Neural progenitor cell (in vitro differentiated cells): Measurements from ENCODE around the gene CSNK1G1. TPM values are rescaled to one million over a fixed set of nuclear protein-coding genes. Genes with fewer than 3 reads are reported as not detected.

Source experiments
- DNase-seq: peaks from one replicate; pipeline ENCODE4 v3.0.0-alpha.2; 2016; ENCODE audit warnings: low spot score
- H2AFZ ChIP-seq: fragments of 200-600 bp; sonication (generic); replicated peaks from 2 replicates; pipeline ENCODE4 v1.6.1; 2016; ENCODE audit warnings: antibody characterized with exemption
- H3F3A ChIP-seq: fragments of 200-600 bp; sonication (generic); 2 replicates; pipeline ENCODE4 v1.6.1; 2016; ENCODE audit warnings: antibody characterized with exemption, low read depth
- H3K27ac ChIP-seq: fragments of 200-600 bp; sonication (generic); 2 replicates; pipeline ENCODE4 v1.5.1; 2016; ENCODE audit warnings: mild to moderate bottlenecking
- H3K27me3 ChIP-seq: fragments of 200-600 bp; sonication (generic); 2 replicates; pipeline ENCODE4 v1.6.1; 2016; ENCODE audit warnings: mild to moderate bottlenecking, moderate library complexity
- H3K36me3 ChIP-seq: fragments of 200-600 bp; sonication (generic); 2 replicates; pipeline ENCODE4 v1.5.1; 2016
- H3K4me1 ChIP-seq: fragments of 200-600 bp; sonication (generic); 2 replicates; pipeline ENCODE4 v1.6.1; 2016; ENCODE audit warnings: mixed run types
- H3K4me2 ChIP-seq: fragments of 200-600 bp; sonication (generic); 2 replicates; pipeline ENCODE4 v1.6.1; 2016
- H3K4me3 ChIP-seq: fragments of 200-600 bp; sonication (generic); 2 replicates; pipeline ENCODE4 v1.5.1; 2016
- H3K79me2 ChIP-seq: fragments of 200-600 bp; sonication (generic); 2 replicates; pipeline ENCODE4 v1.6.1; 2016; ENCODE audit warnings: low read depth
- H3K9ac ChIP-seq: fragments of 200-600 bp; sonication (generic); 2 replicates; pipeline ENCODE4 v1.6.1; 2016
- H3K9me3 ChIP-seq: fragments of 200-600 bp; sonication (generic); 2 replicates; pipeline ENCODE4 v1.5.1; 2016; ENCODE audit warnings: low read depth
- H4K20me1 ChIP-seq: fragments of 200-600 bp; sonication (generic); 2 replicates; pipeline ENCODE4 v1.6.1; 2016; ENCODE audit warnings: low read depth
- H3K27ac Mint-ChIP-seq: 3 replicates; pipeline ENCODE4 v1.8.0; 2021; ENCODE audit warnings: mixed read lengths
- H3K27me3 Mint-ChIP-seq: 2 replicates; pipeline ENCODE4 v1.8.0; 2022; ENCODE audit warnings: low read depth, mild to moderate bottlenecking, inconsistent platforms, moderate library complexity, mixed read lengths; ENCODE audit not compliant: insufficient read depth
- H3K36me3 Mint-ChIP-seq: 3 replicates; pipeline ENCODE4 v1.8.0; 2021; ENCODE audit warnings: mixed read lengths
- H3K4me1 Mint-ChIP-seq: 3 replicates; pipeline ENCODE4 v1.8.0; 2021; ENCODE audit warnings: mixed read lengths
- H3K4me3 Mint-ChIP-seq: 3 replicates; pipeline ENCODE4 v1.8.0; 2021; ENCODE audit warnings: mild to moderate bottlenecking, moderate library complexity, mixed read lengths
- H3K9me3 Mint-ChIP-seq: 3 replicates; pipeline ENCODE4 v1.8.0; 2020; ENCODE audit warnings: mixed read lengths
- CTCF ChIP-seq: fragments of 200-600 bp; sonication (generic); IDR thresholded peaks from 2 replicates; pipeline ENCODE4 v1.5.1; 2017; ENCODE audit warnings: antibody characterized with exemption, mild to moderate bottlenecking
- EZH2 ChIP-seq: fragments of 200-600 bp; sonication (generic); IDR thresholded peaks from 2 replicates; pipeline ENCODE4 v1.6.1; 2017; ENCODE audit warnings: antibody characterized with exemption, mild to moderate bottlenecking, moderate library complexity
- EZH2phosphoT487 ChIP-seq: fragments of 200-600 bp; sonication (generic); IDR thresholded peaks from 2 replicates; pipeline ENCODE4 v1.6.1; 2017; ENCODE audit warnings: antibody characterized with exemption
- total RNA-seq: library from RNA; depleted of rRNA; stranded (reverse); fragments of >200 nt; gene quantifications from 2 replicates; pipeline ENCODE4 v1.2.3, GENCODE V29; 2015; ENCODE audit warnings: low replicate concordance

The CSNK1G1 gene
- 20.5 and 23.0 TPM in 2 replicates for total RNA-seq

DNA sequence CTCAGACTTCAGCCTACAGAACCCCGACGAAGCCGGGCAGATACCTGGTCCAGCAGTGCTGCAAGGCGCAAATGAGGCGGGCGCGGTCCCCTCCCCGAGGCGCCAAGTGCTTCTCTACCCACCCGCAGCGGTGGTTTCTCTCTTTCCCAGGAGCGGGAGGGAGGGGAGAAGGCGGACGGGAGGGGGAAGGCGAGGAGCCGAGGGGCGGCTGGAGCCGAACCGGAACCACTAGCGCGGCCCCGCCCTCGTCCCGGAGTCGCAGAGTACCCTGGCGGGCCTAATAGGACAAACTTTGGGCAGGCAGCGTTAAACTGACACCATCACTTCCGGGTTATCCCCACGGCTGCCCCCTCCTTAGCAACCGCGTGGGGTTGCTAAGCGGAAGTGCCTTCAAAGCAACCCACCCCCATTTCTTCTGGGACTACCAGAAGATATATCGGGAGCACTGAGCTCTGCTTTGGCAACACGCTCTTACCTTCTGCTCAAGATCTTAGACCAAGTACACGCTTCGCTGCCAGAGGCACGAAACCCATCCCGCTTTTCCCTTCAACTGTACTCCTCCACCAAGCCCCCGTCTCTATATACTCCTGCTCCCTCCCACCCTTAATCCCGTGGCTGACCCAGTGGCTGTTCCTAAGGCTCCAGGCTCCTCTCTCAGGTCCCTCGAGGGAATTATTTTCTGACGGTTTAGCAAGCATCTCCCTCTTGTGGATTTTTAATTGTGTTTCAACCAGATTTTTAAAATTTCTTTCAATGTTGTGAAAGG is at the start of gene CSNK1G1:
TSS of gene CSNK1G1 (minus strand) at position 230 of the 766 bp plus-strand sequence. CDS start 55,674 bp downstream, outside the sequence.
- peak within 1 kb of the TSS; percentile 92 for H3K27ac Mint-ChIP-seq
- Histone ChIP-seq H3K79me2 (peaks cover 43% of the 10 kb centered on the region), H3K36me3 (no peaks in the 10 kb centered on the region), H3K4me2 (peak within 1 kb of the TSS; percentile 99), H3K4me3 (peak within 1 kb of the TSS; percentile 70), H3F3A (peaks cover 22% of the 10 kb centered on the region), H3K27me3 (no peaks in the 10 kb centered on the region), H3K27ac (peak within 1 kb of the TSS; percentile 82), H4K20me1 (peaks cover 16% of the 10 kb centered on the region), H3K9me3 (no peaks in the 10 kb centered on the region), H2AFZ (peak within 1 kb of the TSS; percentile 80), H3K4me1 (peaks cover 8% of the 10 kb centered on the region), H3K9ac (peak within 1 kb of the TSS; percentile 76)
- TF ChIP-seq EZH2: no peak
- peak; percentile 44 for TF ChIP-seq CTCF
- peak; percentile 97 for DNase-seq
- peaks cover 16% of the 10 kb centered on the region for H3K4me1 Mint-ChIP-seq
- H3K4me3 Mint-ChIP-seq: peak within 1 kb of the TSS; percentile 91
- peaks cover 4% of the 10 kb centered on the region for H3K36me3 Mint-ChIP-seq
- H3K27me3 Mint-ChIP-seq: peaks cover 10% of the 10 kb centered on the region
- no peaks in the 10 kb centered on the region for H3K9me3 Mint-ChIP-seq

- no peak for DNase-seq
- Mint-ChIP-seq H3K9me3 (no peaks in the 10 kb centered on the region), H3K27ac (no peak overlapping the region), H3K4me3 (no peak overlapping the region), H3K36me3 (peaks cover 9% of the 10 kb centered on the region), H3K4me1 (no peaks in the 10 kb centered on the region), H3K27me3 (no peaks in the 10 kb centered on the region)
- H3K4me3 ChIP-seq: no peak overlapping the region
- peaks cover 9% of the 10 kb centered on the region for H3K36me3 ChIP-seq
- no peaks in the 10 kb centered on the region for H3K4me1 ChIP-seq
- TF ChIP-seq CTCF (no peak), EZH2 (no peak), EZH2phosphoT487 (no peak)
- H3K79me2 ChIP-seq: no peaks in the 10 kb centered on the region
- H3K9me3 ChIP-seq: no peaks in the 10 kb centered on the region
- no peak overlapping the region for H3K27ac ChIP-seq
- H3F3A ChIP-seq: no peaks in the 10 kb centered on the region
- H2AFZ ChIP-seq: no peak overlapping the region
- no peaks in the 10 kb centered on the region for H3K27me3 ChIP-seq
- no peak overlapping the region for H3K9ac ChIP-seq
- no peak overlapping the region for H3K4me2 ChIP-seq
- no peaks in the 10 kb centered on the region for H4K20me1 ChIP-seq
Observed at GRCh38 chr15:64400583-64400982, 44.6 kb upstream of the CSNK1G1 start.

DNA sequence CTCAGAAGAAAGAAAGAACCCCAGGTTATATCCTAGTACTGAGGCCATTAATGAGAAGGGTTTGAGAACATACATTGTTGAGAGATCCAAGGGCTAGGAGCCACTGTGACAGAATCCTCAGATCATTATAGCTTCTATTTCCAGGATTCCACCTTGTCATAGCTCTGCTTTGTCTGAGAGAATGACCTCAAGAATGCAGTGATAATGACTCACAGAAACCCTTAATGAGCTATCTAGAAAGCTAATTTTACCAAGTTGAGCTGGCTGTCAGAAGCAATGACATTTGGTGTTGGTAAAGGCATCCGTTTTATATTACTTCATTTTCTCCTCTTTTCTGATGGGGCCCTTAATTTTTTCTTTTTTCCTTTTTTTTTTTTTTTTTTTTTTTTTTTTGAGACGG is 42.6 kb upstream of the CSNK1G1 start:
- Mint-ChIP-seq H3K36me3 (peaks cover 16% of the 10 kb centered on the region), H3K27me3 (no peaks in the 10 kb centered on the region), H3K9me3 (no peaks in the 10 kb centered on the region), H3K27ac (no peak overlapping the region), H3K4me1 (no peaks in the 10 kb centered on the region), H3K4me3 (no peak overlapping the region)
- no peaks in the 10 kb centered on the region for H3F3A ChIP-seq
- no peak for TF ChIP-seq CTCF
- no peak for TF ChIP-seq EZH2
- no peak for TF ChIP-seq EZH2phosphoT487
- no peaks in the 10 kb centered on the region for H4K20me1 ChIP-seq
- no peak overlapping the region for H3K4me2 ChIP-seq
- H3K36me3 ChIP-seq: peaks cover 13% of the 10 kb centered on the region
- H3K79me2 ChIP-seq: no peaks in the 10 kb centered on the region
- H3K9me3 ChIP-seq: no peaks in the 10 kb centered on the region
- H2AFZ ChIP-seq: no peak overlapping the region
- no peak overlapping the region for H3K4me3 ChIP-seq
- H3K9ac ChIP-seq: no peak overlapping the region
- DNase-seq: no peak
- H3K4me1 ChIP-seq: no peaks in the 10 kb centered on the region
- no peaks in the 10 kb centered on the region for H3K27me3 ChIP-seq
- no peak overlapping the region for H3K27ac ChIP-seq
